NOMO-1 treated with dmso at 0.1 percent for 144 hours (cell line): ENCODE results near the gene MIAT.
A peak's percentile ranks its signal among the peaks of the same experiment; 100 is the strongest.
"Not testable (repeated sequence)": the region's sequence is repeated elsewhere in the genome, so short reads cannot be mapped to it uniquely, and the experiment has no call there.

ENCODE experiments used
- DNase-seq: peaks from one replicate; lab custom pipeline; 2025; ENCODE audit not compliant: unreplicated experiment; lab: John Stamatoyannopoulos, UW

The MIAT gene

DNA sequence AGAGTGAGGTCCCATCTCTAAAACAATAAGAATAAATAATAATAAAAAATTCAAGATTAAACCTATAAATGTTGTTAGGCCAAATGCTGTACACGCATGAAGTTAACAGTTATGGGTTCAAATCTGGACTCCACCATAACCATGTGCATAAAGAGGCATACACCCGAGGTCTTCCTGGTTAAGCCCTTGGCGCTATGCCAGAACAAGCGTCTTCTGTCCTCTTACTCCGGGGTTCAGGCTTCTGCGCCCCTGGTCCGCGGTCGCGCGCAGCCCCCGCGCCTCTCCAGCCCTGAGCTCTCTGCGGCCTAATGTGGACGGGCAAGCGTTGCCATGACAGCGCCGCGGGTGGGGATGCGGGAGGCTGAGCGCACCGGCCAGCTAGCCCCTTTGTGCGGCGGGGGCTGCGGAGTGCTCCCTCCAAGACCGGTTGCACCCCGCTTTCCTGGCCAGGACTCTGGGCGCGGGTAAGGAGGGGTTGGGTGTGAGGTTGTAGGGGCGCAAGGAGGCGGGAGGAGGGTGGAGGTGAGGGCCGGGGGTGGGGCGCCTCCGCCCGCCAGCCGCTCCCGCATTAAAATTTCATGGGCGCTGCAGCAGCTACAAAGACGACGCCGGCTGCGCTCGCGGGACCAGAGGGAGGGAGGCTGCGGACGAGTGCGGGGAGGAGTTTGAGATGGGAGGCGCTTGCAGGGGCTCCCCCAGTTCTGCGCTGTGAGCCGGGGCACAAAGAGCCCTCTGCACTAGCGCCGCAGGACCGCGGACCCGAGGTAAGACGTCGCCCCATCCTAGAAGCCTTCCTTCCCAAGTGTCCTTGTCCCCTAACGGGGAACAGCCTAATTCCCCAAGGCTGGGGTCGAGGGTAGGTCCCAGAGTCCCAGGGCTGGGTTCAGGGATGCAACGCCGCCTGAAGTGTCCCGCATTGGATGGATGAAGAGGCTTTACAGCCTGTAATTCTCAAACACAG, at the start of gene MIAT:
MIAT (plus strand) TSS at position 698 of the 961 bp plus-strand sequence.
- no peak for DNase-seq

DNA sequence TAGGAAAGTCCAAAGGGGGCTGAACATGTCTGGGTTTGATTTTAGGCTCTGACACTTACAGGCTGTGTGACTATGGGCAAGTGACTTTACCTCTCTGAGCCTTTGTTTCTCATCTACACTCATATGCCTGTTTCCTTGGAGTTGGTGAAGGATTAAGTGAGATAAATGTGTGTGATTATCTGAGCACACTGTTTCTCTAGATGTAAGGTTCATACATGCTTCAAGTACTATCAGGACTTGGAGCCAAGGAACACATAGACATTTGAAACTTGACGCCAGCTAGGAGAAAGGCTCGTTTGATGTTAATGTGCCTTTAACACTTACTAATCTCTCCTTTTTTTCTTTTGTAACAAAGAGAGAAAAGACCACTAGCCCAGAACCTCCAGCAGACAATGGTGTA, 49.3 kb upstream of the MIAT start:
- no peak for DNase-seq

DNA sequence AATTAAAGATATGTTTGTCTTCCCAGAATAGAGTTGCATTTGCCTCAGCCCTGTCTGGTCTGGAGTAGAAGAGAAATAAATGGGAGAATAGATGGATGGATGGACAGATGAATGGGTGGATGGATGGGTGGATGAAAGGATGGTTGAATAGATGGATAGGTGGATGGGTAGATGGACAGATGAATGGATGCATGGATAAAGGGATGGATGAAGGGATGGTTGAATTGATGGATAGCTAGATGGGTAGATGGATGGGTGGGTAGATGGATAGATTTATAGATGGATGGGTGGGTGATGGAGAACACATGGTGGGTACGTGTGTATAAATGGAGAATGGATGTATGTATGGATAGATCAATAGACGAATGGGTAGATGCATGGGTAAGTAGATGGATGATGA, 48.1 kb upstream of the MIAT start:
- no peak for DNase-seq

DNA sequence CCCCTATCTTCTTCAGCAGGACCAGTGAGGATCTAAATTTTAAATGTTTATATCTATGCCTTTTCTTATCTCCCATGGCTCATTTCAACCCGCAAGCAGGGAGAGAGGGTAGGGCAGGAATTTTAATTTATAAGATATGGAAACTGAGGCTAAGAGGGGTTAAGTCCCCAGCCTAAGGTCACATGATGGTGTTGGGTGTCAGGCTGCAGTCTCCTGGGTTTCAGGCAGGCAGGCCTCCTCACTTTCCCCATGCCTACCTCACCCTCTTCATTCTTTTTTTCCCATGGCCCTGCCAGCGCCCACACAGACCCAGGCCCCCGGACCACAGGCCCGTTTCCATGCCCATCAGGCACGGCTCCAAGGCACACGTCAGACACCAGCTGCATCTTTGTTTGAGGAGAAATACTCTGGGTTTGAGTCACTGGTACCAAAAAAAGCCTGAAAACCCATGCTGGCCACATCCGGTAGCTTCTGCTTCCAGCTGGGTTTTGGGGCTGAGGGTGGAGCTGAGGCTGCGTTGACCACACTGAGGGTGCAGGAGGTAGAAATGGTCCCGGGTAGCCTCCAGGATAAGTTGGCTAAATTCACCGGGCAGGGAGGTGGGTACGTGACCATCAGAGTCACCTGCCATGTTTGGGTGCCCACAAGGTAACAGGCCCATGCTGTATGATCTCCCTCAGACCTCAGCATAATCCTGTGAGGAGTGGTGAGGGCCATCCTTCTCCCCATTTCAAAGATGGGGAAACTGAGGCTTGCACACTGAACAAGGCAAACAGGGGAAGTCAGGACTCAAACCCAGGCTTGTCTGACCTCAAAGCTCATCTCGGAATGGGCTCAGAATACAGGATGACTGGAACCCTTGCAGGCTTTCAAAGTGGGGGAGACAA, 47.1 kb upstream of the MIAT start:
- DNase-seq, result peak; percentile 6

DNA sequence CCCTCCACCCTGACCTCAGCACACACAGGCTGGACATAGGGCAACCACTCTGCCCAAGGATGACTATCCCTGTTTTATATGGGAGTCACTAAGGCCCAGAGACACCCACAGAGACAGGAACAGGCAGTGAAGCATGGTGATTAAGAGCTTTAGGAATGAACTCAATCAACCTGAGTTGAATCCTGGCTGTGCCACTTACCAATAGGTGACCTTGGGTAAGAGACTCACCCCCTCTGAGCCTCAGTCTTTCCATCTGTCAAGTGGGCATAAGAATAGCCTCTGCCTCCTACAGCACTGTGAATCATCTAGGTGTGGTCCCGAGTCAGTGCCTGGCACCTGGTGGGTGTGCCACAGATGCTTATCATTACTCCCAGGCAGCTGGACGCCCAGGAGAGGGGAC, 46.4 kb upstream of the MIAT start:
- no peak for DNase-seq

DNA sequence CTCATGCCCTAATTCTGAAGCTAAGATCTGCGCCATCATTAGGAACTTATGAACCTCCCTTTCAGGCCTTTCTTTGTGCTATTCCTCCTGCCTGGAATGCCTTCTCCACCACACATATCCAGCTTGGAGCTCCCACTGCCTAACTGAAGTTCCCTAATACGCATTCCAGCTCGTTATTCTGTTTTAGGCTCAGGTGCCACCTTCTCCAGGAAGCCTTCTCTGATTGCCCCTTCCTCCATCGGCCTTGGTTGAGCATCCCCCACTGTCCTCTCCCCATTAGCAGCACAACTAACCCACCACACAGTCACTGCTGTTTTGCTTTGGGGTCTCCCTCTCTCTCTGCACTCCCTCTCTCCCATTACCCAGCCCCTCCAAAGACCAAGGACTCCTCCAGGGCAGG, 44.7 kb upstream of the MIAT start:
- no peak for DNase-seq

DNA sequence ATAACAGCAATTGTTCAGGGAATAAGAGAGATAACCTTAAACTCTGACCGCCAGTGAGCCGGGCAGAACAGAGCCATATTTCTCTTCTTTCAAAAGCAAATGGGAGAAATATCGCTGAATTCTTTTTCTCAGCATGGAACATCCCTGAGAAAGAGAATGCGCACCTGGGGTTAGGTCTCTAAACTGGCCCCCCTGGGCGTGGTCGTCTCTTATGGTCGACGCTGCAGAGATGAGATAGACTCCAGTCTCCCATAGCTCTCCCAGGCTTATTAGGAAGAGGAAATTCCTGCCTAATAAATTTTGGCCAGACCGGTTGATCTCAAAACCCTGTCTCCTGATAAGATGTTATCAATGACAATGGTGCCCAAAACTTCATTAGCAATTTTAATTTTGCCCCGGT, 43.6 kb upstream of the MIAT start:
- DNase-seq, result not testable (repeated sequence)

DNA sequence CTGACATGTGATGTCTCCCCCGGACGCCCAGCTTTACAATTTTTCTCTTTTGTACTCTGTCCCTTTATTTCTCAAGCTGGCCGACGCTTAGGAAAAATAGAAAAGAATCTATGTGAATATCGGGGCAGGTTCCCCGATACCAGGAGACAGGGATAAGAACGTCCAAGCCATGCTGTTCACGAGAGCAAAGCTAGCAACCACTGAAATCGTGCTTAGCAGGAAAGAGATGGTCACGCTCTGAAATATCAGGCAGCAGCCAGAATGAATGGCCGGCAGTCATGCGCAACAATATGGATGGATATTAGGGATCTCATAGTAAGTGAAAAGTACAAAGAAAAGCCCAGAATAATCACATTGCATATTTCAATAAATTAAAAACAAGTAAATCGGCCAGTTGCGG, 43.1 kb upstream of the MIAT start:
- no peak for DNase-seq

DNA sequence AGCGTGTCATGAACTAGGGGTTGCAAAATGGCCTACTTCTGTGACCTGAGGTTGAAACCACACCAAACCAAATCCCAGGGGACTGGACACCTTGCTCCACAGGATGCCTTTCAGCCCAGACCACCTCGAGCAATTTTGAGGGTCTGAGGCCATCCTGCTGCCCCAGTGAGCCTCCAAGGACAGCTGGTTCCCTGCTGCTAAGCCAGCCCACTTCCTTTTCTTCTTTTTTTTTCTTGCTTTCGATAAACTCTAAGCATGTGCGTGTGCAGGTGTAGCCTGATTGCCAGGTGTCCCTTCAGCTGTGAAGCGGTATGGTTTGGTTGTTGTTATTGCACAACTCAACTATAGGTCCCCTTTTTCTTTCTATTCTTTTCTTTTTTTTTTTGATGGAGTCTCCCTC, 42.2 kb upstream of the MIAT start:
- DNase-seq, result no peak

DNA sequence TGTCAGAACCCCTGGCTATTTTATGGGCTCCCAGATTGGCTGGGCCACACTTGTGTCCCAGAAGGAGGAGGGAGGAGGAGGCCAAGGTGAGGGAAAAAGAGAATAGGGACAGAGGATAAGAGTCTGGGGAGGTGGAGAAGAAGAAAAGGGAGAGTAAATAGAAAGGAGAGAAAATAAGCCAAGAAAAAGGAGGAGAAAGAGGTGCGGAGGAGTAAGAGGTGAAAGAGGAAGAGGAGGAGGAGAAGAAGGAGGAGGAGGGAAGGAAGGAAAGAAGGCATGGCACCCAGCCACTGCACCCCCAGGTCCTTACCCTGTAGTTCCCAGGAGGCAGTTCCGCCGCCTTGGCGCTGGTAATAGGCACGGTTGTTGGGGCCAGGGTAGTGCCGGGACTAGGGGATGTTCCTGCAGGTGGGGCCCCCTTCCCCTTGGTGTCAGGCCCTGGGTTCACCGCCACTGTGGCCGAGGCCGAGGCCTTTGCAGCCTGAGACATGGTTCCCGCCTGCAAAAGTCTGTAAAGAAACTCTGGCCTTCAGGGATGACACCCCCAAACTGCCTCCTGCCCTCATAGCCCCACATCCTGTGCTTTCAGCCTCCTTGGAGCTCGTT, 41.5 kb upstream of the MIAT start:
- no peak for DNase-seq

DNA sequence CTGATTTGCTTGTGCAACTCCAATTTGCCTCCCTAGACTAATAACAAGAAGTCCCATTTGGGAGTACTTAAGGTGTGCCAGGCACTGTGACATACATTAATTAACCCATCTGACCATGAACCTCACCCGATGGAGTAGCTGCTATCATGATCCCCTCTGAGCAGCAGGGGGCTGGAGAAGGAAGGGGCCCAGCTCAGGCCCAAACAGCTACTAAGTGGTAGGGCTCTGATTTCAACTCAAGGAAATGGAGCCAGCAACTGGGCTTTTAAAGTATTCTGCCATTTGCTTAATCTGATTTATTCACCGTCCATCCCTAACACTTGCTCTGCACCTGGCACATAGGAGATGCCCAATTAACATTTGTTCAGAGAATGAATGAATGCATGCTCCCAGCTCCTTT, 40.7 kb upstream of the MIAT start:
- DNase-seq, result no peak

DNA sequence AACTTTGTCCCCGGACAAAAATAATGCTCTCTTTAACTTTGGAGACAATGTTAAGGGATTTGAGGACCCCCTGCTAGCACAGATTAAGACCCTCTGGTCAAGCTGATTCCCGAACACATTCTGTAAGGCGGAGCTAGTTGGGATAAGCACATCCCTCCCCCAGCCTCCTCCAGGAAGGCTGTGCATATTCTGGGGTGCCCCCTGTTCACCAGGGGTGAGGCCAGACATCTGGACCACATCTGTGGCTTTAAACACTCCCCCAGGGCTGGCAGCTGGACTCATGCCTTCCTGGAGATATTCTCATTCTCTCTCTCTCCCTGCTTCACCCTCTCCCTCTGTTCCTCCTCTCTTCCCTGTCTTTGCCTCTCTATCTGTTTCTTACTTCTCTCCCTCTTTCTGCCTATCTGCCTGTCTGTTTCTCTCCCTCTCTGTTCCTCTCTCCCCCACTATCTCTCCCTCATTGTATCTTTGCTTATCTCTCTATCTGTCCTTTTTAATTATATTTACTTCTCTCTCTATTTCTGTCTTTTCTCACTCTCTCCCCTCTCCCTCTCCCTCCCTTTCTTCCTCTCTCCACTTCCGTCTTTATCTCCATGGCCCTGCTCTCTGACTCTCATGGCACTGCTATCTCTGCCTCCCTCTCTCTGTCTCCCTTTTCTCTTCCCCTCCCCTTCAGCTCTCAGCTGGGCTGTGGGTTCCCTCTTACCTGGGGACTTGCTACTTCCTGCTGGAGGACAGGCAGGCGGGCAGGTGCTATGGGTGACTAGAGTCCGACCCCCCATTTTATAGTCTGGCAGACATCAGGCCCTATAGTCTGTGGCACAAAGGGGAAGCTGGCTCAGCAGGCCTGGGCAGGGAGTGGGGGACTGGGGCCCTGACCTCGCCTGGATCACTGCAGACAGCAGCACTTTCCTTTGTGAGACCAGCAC, 39.9 kb upstream of the MIAT start, which contains the start of gene CRYBB1:
CRYBB1 (minus strand) TSS at position 757 of the 929 bp plus-strand sequence. CDS start 1,708 bp downstream, outside the sequence.
- DNase-seq, result peak; percentile 55

DNA sequence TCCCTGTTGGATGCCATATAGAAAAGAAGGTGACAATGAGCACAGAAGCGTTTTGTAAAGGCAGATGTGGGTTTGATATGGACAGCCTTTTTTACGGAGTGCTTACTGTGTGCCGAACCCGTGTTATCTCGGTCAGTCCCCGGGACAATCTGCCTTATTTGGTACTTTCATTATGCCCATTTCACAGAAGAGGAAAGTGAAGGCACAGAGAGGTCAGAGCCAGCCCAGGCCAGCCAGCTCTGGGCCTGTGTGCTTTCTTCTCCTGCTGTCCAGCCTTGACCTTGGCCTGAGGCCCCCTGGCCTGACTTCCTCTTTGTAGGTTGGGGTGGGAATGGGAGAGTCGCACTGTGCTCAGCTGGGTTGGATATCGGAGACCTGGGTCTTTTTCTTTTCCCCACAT, 38.9 kb upstream of the MIAT start:
- DNase-seq, result no peak

DNA sequence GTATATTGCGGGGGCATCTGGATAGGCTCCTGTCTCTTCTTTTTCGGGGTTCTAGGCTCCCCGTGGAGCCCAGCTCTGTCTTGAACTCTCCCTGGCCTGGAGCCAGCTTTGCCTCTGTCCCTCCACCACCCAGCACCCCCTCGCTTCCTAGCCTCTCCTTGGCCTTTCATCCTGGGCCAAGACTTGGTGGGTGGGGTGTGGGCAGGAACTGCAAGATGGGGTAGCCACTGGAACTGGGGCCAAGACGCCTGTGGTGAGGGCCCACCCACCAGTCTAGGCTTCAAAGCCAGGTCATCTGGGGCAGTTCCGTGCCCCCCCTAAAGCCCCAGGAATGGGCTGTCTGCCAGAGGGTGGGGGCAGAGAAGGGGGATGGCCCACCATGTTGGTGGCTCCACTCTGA, 37.9 kb upstream of the MIAT start:
- no peak for DNase-seq

DNA sequence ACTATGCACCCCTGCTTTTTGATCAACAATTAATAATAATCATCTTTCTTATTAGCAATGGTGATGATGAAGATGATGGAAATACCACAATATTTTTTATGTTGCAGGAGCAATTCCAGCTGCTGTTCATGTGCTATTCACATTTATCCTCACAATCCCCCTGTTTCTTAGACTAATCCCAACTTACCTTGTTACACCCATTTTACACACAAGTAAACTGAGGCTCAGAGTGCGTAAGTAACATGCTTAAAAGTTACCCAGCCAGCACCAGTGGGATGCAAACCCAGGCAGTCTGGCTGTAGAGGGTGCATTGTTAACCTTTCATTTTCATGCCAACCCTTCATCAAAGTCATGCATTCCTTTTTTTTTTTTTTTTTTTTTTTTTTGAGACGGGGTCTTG, 37.2 kb upstream of the MIAT start:
- DNase-seq, result no peak

DNA sequence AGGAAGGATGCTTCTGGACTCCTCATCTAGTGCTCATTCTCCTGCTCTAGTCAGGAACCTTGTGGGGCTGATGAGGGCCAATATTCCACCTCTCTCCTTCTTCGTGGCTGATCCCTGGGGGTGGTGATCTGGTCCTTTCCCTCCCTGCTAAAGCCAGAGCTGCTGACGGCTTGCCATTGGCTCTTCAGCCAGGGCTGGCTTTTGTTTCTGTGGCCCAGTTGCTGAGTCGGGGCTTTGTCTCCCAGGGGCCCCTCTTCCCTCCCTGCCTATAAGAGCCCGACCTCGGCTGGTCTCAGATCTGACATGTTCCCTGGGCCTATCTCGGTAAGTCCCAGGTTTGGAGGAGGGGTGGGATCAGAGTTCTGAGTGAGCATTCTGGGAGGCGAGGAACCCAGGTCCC, 35.7 kb upstream of the MIAT start, which contains the start of gene CRYBA4:
CRYBA4 (plus strand) TSS at position 301 of the 400 bp plus-strand sequence. CDS start 634 bp downstream, outside the sequence.
- no peak for DNase-seq

DNA sequence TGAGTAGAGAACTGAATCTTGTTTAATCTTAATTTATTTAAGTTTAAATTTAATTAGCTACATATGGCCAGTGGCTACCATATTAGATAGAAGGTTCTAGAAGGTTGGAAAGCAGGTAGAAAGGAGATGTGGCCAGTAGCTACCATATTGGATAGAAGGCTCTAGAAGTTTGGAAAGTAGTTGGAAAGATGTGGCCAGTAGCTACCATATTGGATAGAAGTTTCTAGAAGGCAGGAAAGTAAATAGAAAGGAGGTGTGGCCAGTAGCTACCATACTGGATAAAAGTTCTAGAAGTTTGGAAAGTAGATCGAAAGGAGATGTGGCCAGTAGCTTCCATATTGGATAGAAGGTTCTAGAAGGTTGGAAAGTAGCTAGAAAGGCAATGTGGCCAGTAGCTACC, 33.4 kb upstream of the MIAT start:
- no peak for DNase-seq

DNA sequence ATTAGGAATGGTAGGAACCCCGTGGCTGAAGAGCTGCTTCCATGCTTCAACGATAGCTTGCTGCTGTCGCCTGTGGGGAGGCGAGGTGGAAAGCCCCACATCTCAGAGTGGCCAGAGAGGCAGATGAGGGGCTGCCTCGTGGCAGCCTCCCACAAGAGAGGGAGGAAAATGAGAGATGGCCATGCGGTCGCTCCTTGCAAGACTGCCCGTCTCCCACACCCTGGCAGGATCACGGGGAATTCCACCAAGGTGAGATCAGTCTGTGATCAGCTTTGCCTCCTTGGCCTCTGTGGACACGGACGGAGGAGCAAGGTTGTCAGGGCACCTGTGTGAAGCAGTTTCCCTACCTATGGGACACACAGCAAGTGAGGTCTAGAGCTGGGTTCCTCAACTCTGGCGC, 32.6 kb upstream of the MIAT start:
- DNase-seq, result no peak

DNA sequence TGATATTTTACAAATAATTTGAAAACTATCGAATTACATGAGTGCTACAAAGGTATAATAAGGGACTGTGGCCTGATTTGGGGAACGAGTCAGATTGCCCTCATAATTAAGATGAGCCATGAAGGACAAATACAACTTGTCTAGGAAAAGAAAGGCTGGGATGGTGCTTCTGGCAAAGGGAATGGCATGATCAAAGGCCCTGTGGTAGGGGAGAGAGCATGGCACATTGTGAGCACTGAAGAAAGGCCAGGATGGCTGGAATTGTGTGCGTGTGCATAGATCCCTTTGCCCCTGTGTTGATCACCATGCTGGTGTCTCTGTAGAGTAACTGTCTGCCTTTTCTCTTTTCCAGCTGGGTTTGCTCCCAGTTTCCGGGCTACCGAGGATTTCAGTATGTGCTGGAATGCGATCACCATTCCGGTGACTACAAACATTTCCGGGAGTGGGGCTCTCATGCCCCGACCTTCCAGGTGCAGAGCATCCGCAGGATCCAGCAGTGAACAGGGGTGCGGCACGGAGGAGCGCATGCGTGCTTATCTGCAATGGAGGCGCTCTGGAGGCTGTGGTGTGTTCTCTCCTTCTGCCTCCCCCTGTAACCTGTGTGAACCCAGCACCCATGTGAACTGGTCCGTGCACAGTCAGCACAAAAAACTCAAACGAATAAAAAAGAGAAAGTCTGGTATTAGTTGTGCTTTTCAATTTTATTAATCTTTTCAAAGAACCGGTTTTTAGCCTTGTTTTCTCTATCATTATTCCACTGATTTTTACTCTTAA, 27.2 kb upstream of the MIAT start:
- DNase-seq, result no peak
